ENCODE measurements around the gene IFNA2.

- TF ChIP-seq CTCF (IDR thresholded peaks at IDR 0.05; ENCODE audit: low read length) = no peak
- TF ChIP-seq EZH2 (optimal IDR thresholded peaks at IDR 0.05; ENCODE audit: low read depth, low read length) = no peak
These were observed 10.8 kb upstream of the IFNA2 start for GRCh38 chr9:21395778-21396717.

All from MM.1S (cell line).